Activated T-cell treated with anti-CD3 and anti-CD28 coated beads for 4 hours (primary cell): Measurements from ENCODE around the gene CYP27A1.

Experiments
- DNase-seq: peaks from one replicate; pipeline ENCODE4 v3.0.0-alpha.2; 2020

CYP27A1 gene

GRCh38 chr2:218859988-218860831 is 78.3 kb downstream of the CYP27A1 start:
- no peak for DNase-seq

GRCh38 chr2:218860950-218861381 is 79.0 kb downstream of the CYP27A1 start:
- DNase-seq: no peak

- no peak for DNase-seq
Measured at GRCh38 chr2:218861645-218862318, 79.8 kb downstream of the CYP27A1 start.

- DNase-seq: no peak
Measured at GRCh38 chr2:218863021-218863520, 81.1 kb downstream of the CYP27A1 start.
